Measurements from ENCODE around the gene ABHD15.

Gene ABHD15, protein sequence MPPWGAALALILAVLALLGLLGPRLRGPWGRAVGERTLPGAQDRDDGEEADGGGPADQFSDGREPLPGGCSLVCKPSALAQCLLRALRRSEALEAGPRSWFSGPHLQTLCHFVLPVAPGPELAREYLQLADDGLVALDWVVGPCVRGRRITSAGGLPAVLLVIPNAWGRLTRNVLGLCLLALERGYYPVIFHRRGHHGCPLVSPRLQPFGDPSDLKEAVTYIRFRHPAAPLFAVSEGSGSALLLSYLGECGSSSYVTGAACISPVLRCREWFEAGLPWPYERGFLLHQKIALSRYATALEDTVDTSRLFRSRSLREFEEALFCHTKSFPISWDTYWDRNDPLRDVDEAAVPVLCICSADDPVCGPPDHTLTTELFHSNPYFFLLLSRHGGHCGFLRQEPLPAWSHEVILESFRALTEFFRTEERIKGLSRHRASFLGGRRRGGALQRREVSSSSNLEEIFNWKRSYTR

DNA sequence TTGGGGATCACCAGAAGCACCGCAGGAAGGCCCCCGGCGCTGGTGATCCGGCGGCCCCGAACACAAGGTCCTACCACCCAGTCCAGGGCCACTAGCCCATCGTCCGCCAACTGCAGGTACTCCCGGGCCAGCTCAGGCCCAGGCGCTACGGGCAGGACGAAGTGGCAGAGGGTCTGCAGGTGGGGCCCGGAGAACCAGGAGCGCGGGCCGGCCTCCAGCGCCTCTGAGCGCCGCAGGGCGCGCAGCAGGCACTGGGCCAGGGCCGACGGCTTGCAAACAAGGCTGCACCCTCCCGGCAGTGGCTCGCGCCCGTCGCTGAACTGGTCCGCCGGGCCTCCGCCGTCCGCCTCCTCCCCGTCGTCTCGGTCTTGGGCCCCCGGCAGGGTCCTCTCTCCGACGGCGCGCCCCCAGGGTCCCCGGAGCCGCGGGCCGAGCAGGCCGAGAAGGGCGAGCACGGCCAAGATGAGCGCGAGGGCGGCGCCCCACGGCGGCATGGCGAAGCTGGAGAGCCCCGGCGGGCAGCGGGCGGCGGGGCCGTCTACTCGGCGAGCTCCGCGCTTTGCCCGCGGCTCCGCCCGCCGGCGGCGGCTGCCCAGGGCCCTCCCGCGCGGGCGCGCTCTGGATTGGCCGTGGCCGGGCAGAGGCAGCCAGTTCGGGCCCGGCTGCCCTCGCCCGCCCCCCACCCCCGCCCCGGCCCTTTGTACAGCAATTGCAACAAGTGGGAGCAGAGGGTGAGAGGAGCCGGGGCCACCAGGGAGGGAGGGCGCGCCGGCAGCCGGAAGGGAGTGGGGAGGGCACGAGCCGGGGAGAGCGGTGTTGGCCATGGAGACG is at the start of gene ABHD15:
ABHD15 (minus strand) TSS at position 565 of the 831 bp plus-strand sequence; CDS start at position 494, 71 bp downstream.
- DNase-seq (ENCODE audit: extremely low read depth, insufficient read length), result peak; percentile 80
- no peak for TF ChIP-seq CTCF (IDR thresholded peaks at IDR 0.05; ENCODE audit: insufficient read depth, low read length, poor library complexity, severe bottlenecking)
- Histone ChIP-seq H3K4me3 (replicated peaks; ENCODE audit: low read depth, low read length) (peak within 1 kb of the TSS; percentile 72), H3K27me3 (replicated peaks; ENCODE audit: control insufficient read depth, insufficient read depth, low read length) (no peaks in the 10 kb centered on the region), H3K36me3 (ENCODE audit: control insufficient read depth, insufficient read depth, low read length) (peaks cover 7% of the 10 kb centered on the region)

GRCh38 chr17:29615492-29616299 is 48.9 kb upstream of the ABHD15 start:
- Histone ChIP-seq H3K36me3 (ENCODE audit: control insufficient read depth, insufficient read depth, low read length) (no peaks in the 10 kb centered on the region), H3K4me3 (replicated peaks; ENCODE audit: low read depth, low read length) (peak overlapping the region; percentile 60), H3K27me3 (replicated peaks; ENCODE audit: control insufficient read depth, insufficient read depth, low read length) (peaks cover 2% of the 10 kb centered on the region)
- TF ChIP-seq CTCF (IDR thresholded peaks at IDR 0.05; ENCODE audit: insufficient read depth, low read length, poor library complexity, severe bottlenecking), result no peak
- DNase-seq (ENCODE audit: extremely low read depth, insufficient read length), result peak; percentile 89

GRCh38 chr17:29615048-29615385 is 48.2 kb upstream of the ABHD15 start:
- peaks cover 2% of the 10 kb centered on the region for H3K27me3 ChIP-seq (replicated peaks; ENCODE audit: control insufficient read depth, insufficient read depth, low read length)
- H3K36me3 ChIP-seq (ENCODE audit: control insufficient read depth, insufficient read depth, low read length), result no peaks in the 10 kb centered on the region
- no peak for DNase-seq (ENCODE audit: extremely low read depth, insufficient read length)
- TF ChIP-seq CTCF (IDR thresholded peaks at IDR 0.05; ENCODE audit: insufficient read depth, low read length, poor library complexity, severe bottlenecking), result no peak
- peak overlapping the region; percentile 59 for H3K4me3 ChIP-seq (replicated peaks; ENCODE audit: low read depth, low read length)

DNA sequence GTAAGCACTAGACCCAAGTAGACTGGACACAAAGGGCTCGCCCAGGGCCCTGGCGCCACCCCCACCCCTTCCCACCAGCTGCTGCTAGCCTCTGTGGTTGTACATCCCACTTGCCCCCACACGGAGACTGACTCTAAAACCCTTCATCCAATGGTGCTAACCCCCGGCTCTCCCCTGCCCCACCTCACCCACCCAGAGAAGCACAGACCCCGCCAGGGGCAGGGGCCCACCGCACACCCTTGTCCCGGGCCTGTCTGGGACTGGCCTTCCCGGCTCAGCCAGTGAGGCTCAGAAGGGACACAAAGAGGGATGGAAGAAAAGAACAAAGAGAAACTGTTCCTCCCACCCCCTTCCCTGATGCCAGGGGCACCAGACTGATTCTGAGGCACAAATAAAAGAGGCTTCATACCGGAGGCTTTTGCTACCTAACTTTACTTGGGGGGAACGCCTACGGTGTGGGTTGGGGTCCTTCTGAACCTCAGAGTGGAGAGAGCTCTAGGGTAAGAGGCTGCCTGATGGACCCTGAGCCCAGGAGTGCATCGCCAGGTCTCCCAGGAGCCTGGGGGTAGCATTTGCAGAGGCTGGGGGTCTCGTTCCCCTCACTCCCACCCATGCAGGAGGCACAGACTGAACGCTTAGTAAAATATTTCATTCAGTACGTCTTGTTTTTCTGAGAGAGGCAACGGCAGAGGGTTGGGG is 47.7 kb upstream of the ABHD15 start:
- Histone ChIP-seq H3K27me3 (replicated peaks; ENCODE audit: control insufficient read depth, insufficient read depth, low read length) (peaks cover 2% of the 10 kb centered on the region), H3K4me3 (replicated peaks; ENCODE audit: low read depth, low read length) (no peak overlapping the region), H3K36me3 (ENCODE audit: control insufficient read depth, insufficient read depth, low read length) (no peaks in the 10 kb centered on the region)
- TF ChIP-seq CTCF (IDR thresholded peaks at IDR 0.05; ENCODE audit: insufficient read depth, low read length, poor library complexity, severe bottlenecking), result no peak
- no peak for DNase-seq (ENCODE audit: extremely low read depth, insufficient read length)

DNA sequence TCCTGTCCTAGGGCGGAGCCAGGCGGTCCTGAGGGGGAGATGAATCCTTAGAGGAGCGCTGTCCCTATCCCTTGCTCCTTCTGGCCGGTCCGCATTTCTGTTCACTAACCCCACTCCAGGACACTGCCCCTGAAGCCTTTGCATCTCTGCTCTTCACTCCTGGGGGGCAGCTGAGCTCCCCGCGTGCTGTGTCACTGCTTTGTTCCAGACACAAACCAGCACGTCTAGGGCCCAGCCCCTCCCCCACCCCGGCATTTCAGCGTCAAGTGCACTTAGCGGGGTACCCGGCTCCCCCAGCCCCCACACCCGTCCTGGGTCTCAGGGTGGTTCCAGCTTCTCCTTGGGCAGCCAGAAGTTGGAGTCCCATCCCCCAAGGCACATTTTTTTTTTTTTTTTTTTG is 47.0 kb upstream of the ABHD15 start:
- peak overlapping the region; percentile 29; the same call in 1 of the 2 replicates for H3K4me3 ChIP-seq (replicated peaks; ENCODE audit: low read depth, low read length)
- no peak for DNase-seq (ENCODE audit: extremely low read depth, insufficient read length)
- H3K27me3 ChIP-seq (replicated peaks; ENCODE audit: control insufficient read depth, insufficient read depth, low read length), result peaks cover 2% of the 10 kb centered on the region
- no peaks in the 10 kb centered on the region for H3K36me3 ChIP-seq (ENCODE audit: control insufficient read depth, insufficient read depth, low read length)
- no peak for TF ChIP-seq CTCF (IDR thresholded peaks at IDR 0.05; ENCODE audit: insufficient read depth, low read length, poor library complexity, severe bottlenecking)

All from GM06990 (cell line).